Activated CD4-positive, alpha-beta T cell treated with anti-CD3 and anti-CD28 coated beads, Interleukin-2, Interleukin-6, amounts not matched to agents 100 ng/mL and 50 ng/mL, durations not matched to agents 16 hours and 8 hours (primary cell): ENCODE measurements around the gene PYROXD2.

Experiments
- DNase-seq: peaks from one replicate; pipeline ENCODE4 v3.0.0-alpha.2; 2020

Gene PYROXD2

DNA sequence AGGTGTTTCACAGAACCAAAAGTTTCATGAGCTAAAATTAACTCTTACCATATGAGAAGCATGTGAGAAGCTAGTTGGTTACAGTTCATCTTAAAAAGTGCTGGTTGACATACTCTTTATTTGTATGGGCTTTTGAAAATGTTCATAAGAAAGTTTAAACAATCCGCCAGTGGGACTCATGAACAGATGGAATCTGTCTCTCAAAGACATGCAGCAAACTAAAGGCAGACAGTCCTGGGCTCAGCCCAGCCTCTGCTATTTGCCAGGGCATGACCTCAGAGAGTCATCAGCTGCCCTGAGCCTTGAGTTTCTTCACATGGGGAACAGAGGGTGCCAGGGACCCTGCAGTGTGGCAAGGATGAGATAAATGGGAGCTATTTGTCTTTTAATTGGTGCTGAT, 3.2 kb downstream of the PYROXD2 start:
- no peak for DNase-seq

DNA sequence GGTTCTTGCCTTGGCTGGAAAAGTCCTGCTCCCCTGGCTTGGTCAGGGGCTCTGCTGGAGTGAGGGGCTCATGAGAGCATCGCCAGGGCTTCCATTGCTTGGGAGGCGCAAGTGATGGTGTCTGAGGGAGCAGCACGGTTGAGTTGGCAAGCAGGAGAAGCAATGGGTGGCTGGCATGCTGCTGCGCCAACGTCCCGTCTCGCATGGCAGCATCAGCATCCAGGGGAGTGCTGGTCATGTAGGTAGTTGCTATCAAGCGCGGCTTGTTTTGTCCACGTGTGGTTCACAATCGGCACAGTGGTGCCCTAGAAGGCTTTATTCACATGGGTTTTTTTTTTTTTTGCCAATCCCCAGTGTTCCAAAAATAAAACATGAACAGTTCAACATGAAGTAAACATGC, 3.8 kb downstream of the PYROXD2 start:
- no peak for DNase-seq

DNA sequence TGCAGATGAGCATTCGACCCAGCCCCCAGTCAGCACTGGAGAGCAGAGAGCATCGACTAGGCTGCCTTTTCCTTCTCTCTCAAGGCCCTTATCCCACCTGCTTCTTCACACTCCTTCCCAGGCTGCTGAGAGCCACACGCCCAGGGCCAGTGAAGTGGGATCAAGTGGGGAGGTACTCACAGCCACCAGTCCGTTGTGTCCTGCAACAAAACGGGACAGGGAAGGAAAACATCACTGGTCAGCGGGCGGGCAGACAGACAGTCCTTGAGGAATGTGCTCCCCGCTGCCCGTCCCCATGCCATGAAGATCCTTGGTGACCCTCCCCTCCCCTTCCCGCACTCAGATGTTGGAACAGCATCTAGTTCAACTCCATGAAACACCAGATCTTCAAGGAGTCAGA, 4.2 kb downstream of the PYROXD2 start:
- no peak for DNase-seq

- DNase-seq, result no peak
Measured at GRCh38 chr10:98410135-98410743, 4.7 kb downstream of the PYROXD2 start.

GRCh38 chr10:98408799-98409198, 6.2 kb downstream of the PYROXD2 start:
- DNase-seq, result no peak

DNA sequence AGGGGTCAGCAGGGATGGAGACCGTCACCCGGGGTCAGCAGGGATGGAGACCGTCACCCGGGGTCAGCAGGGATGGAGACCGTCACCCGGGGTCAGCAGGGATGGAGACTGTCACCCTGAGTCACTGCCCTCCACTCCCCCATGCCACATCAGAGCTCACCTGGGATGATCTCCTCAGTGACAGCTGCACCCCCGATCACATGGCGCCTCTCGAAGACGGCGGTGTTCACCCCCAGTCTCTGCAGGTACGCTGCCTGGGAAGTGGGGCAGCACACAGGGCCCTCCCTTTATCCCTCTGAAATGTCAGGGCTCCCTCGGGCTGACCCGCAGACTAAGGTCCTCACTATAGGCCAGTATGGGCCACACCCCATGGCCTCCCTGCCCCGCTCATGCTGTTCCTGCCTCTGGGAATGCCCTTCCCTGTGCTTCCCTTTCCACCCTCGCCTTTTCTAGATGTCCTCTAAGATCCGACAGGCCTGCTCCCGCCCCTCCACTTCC, 7.2 kb downstream of the PYROXD2 start:
- DNase-seq, result no peak

DNA sequence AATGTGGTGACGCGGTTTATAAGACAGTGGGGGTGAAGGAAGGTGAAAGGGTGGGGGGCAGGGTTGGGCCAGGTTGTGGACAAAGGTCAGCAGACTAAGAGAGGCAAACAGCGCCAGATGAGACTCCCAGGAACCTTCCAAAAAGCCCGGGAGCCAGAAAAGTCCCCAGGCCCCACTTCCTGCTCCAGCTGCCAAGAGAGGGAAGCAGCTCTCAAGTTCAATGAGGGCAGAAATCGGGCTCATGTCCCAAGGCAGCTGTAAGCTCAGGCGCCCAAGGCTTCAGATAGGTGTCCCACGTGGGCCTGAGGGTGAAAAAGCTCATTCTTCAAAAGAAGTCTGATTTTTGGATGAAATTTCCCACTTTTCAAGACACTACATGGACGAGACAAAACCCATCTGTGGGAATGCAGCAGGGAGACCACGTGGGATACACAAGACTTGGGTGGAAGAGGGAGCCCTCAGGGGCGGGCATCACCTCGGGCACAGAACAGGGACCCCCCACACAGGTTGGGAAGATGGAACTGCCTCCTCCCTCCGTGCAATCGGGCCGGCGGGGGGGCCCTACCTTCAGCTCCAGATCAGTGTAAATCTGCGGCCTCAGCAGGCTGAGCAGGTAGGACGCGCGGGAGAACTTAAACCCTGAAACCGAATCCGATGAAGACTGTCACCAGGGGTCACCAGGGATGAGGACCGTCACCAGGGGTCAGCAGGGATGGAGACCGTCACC, 7.8 kb downstream of the PYROXD2 start:
- no peak for DNase-seq

GRCh38 chr10:98405422-98405821, 9.6 kb downstream of the PYROXD2 start:
- no peak for DNase-seq

DNA sequence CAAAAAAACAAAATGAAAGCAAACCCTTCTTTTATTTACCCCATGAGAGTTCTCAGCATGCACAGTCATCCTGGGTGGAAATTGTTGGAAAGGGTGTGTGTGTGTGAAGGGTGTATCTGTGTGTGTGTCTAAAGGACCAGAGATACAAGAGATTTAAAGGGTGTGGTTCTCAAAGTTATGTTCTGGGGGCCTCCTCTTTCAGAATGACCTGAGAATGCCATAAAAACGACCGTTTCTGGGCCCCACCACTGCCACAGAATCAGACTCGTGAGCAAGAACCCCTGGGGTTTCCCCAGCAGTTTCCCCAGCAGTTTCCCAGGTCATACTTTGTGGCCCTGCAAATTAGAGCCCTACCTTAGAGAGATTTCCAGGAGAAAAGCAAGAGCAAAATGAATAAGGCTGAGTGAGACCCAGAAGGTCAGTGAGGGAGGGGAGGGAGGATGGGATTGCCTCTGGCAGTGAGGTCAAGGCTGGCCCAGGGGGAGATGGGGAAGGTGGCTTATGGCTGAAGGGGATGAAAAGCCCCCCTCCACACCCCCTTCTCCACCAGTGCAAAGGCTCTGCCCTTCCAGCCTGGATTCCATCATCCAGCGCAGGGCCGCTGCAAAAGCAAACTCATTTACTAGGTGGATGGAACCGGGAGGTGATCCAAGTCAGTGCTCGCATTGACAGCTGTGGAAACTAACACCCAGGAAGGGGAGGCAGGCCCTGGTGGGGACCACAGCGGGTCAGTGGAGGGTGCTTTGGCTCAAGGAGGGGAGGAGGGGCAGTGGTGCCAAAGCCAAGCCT, 10.2 kb downstream of the PYROXD2 start:
- peak; percentile 75 for DNase-seq

GRCh38 chr10:98403812-98404504, 11.0 kb downstream of the PYROXD2 start:
- DNase-seq, result peak; percentile 60

DNA sequence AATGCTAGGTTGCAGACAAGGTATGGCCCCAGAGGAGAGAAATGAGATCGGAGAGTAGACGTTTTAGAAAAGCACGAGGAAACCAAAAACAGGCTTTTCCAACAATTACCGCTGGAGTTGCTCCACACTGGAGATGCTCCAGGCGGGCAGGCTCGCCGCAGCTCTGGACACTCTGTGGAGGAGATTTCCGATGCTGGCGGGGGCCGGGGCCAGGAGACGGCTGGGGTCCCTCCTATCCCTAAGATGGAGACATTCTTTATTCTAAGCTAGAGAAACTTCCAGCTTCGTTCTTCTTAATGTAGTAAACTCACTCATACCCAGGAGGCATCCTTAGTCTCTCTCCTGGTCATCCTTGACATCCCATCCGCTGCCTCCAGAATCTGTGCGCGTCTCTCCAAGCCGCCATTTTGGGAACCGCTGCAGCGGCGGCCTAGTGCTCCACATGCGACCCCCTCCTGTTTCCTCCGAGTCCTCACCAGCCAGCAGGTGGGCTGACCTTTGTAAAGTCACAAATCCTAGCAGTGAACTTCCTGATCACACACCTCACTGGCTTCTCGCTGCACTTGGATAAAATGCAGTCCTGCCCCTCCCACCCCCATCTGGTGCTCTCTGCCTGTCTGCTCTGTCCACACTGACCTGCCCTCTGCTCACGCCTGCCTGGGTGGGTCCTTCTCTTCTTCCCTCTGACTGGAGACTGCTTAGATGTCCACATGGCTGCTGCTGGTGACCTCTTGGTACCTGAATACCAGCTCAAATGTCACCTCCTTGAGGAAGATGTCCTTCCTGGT, 11.9 kb downstream of the PYROXD2 start:
- DNase-seq, result no peak

- DNase-seq, result no peak
Measured at GRCh38 chr10:98402478-98402877, 12.5 kb downstream of the PYROXD2 start.

GRCh38 chr10:98400482-98400881, 14.5 kb downstream of the PYROXD2 start:
- DNase-seq, result peak; percentile 38

GRCh38 chr10:98399784-98400183, 15.2 kb downstream of the PYROXD2 start:
- no peak for DNase-seq

- no peak for DNase-seq
Measured at GRCh38 chr10:98397089-98397600, 17.8 kb downstream of the PYROXD2 start.

- DNase-seq, result no peak
Measured at GRCh38 chr10:98396096-98397063, 18.6 kb downstream of the PYROXD2 start.

GRCh38 chr10:98394851-98395440, 20.0 kb downstream of the PYROXD2 start:
- no peak for DNase-seq

DNA sequence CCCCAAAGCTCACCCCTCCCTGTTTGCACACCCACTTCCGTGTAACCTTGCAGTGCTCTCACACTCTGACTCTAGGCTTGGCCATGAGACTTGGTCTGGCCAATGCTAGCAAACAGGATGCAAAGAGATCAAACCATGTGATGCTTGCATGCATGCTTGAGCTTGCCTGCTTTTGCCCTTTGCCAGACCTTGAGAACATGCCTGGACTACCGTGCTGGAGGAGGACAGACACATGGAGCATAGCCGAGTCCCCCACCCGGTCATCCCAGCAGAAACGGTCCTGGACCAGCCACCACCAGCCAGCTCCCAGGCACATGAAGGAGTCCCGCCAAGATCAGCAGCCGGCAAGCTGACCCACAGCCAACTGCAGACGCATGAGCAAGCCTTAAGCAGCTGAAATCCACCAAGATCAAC, 23.4 kb downstream of the PYROXD2 start:
- DNase-seq, result peak; percentile 35

GRCh38 chr10:98391065-98391464, 23.9 kb downstream of the PYROXD2 start:
- DNase-seq, result peak; percentile 51

- DNase-seq, result no peak
Measured at GRCh38 chr10:98390406-98390805, 24.6 kb downstream of the PYROXD2 start.
